IPS-20b (cell line): ENCODE results near the gene RASA4.
"Not testable (repeated sequence)": the region's sequence is repeated elsewhere in the genome, so short reads cannot be mapped to it uniquely, and the experiment has no call there.

Experiments
- H3K27ac ChIP-seq: one replicate; pipeline ENCODE4 v1.5.1; 2013; ENCODE audit warnings: low read length
- H3K27me3 ChIP-seq: 2 replicates; pipeline ENCODE4 v1.6.1; 2013; ENCODE audit warnings: mild to moderate bottlenecking, low read length, inconsistent platforms; ENCODE audit not compliant: insufficient read depth
- H3K36me3 ChIP-seq: 2 replicates; pipeline ENCODE4 v1.6.1; 2013; ENCODE audit warnings: low read depth, mild to moderate bottlenecking, inconsistent platforms, low read length, moderate library complexity; ENCODE audit not compliant: insufficient read depth
- H3K4me1 ChIP-seq: 2 replicates; pipeline ENCODE4 v1.6.1; 2013; ENCODE audit warnings: mild to moderate bottlenecking, control low read depth, inconsistent platforms, low read length, moderate library complexity; ENCODE audit not compliant: insufficient read depth
- H3K4me3 ChIP-seq: 2 replicates; pipeline ENCODE4 v1.5.1; 2013; ENCODE audit warnings: mild to moderate bottlenecking, low read length, inconsistent platforms
- H3K9ac ChIP-seq: 2 replicates; pipeline ENCODE4 v1.6.1; 2013; ENCODE audit warnings: low read depth, mild to moderate bottlenecking, inconsistent platforms, low read length, moderate library complexity
- H3K9me3 ChIP-seq: 2 replicates; pipeline ENCODE4 v1.6.1; 2013; ENCODE audit warnings: mild to moderate bottlenecking, low read depth, low read length, inconsistent platforms; ENCODE audit not compliant: insufficient read depth

RASA4 gene

GRCh38 chr7:102618122-102618521, 1.6 kb upstream of the RASA4 start:
- H3K4me3 ChIP-seq, H3K4me1 ChIP-seq, H3K9ac ChIP-seq, H3K27ac ChIP-seq, H3K36me3 ChIP-seq, H3K27me3 ChIP-seq, H3K9me3 ChIP-seq: not testable (repeated sequence)

GRCh38 chr7:102615930-102616329, 626 bp downstream of the RASA4 start:
- H3K27ac ChIP-seq, H3K36me3 ChIP-seq, H3K4me3 ChIP-seq, H3K9me3 ChIP-seq, H3K27me3 ChIP-seq, H3K4me1 ChIP-seq, H3K9ac ChIP-seq: not testable (repeated sequence)

- not testable (repeated sequence) for H3K4me1 ChIP-seq, H3K27me3 ChIP-seq, H3K36me3 ChIP-seq, H3K9ac ChIP-seq, H3K9me3 ChIP-seq, H3K4me3 ChIP-seq, H3K27ac ChIP-seq
Observed at GRCh38 chr7:102614873-102615272, 1.7 kb downstream of the RASA4 start.

GRCh38 chr7:102614346-102614697, 2.2 kb downstream of the RASA4 start:
- H3K4me3 ChIP-seq, H3K27ac ChIP-seq, H3K36me3 ChIP-seq, H3K4me1 ChIP-seq, H3K27me3 ChIP-seq, H3K9ac ChIP-seq, H3K9me3 ChIP-seq: not testable (repeated sequence)

GRCh38 chr7:102613575-102614345, 2.8 kb downstream of the RASA4 start:
- not testable (repeated sequence) for H3K9me3 ChIP-seq, H3K27me3 ChIP-seq, H3K4me3 ChIP-seq, H3K9ac ChIP-seq, H3K27ac ChIP-seq, H3K4me1 ChIP-seq, H3K36me3 ChIP-seq

GRCh38 chr7:102611675-102612325, 4.8 kb downstream of the RASA4 start:
- not testable (repeated sequence) for H3K27ac ChIP-seq, H3K4me3 ChIP-seq, H3K4me1 ChIP-seq, H3K27me3 ChIP-seq, H3K9me3 ChIP-seq, H3K36me3 ChIP-seq, H3K9ac ChIP-seq

- H3K9me3 ChIP-seq, H3K9ac ChIP-seq, H3K27me3 ChIP-seq, H3K4me1 ChIP-seq, H3K27ac ChIP-seq, H3K36me3 ChIP-seq, H3K4me3 ChIP-seq: not testable (repeated sequence)
Observed at GRCh38 chr7:102611013-102611674, 5.4 kb downstream of the RASA4 start.

GRCh38 chr7:102610441-102610840, 6.1 kb downstream of the RASA4 start:
- not testable (repeated sequence) for H3K27me3 ChIP-seq, H3K9ac ChIP-seq, H3K36me3 ChIP-seq, H3K9me3 ChIP-seq, H3K4me1 ChIP-seq, H3K27ac ChIP-seq, H3K4me3 ChIP-seq

GRCh38 chr7:102609734-102610133, 6.8 kb downstream of the RASA4 start:
- H3K4me1 ChIP-seq, H3K9ac ChIP-seq, H3K36me3 ChIP-seq, H3K27me3 ChIP-seq, H3K9me3 ChIP-seq, H3K27ac ChIP-seq, H3K4me3 ChIP-seq: not testable (repeated sequence)

GRCh38 chr7:102606848-102607247, 9.7 kb downstream of the RASA4 start:
- H3K4me3 ChIP-seq, H3K9ac ChIP-seq, H3K27me3 ChIP-seq, H3K4me1 ChIP-seq, H3K27ac ChIP-seq, H3K36me3 ChIP-seq, H3K9me3 ChIP-seq: not testable (repeated sequence)

GRCh38 chr7:102604431-102605145, 12.0 kb downstream of the RASA4 start:
- H3K4me1 ChIP-seq, H3K27ac ChIP-seq: not testable (repeated sequence)

GRCh38 chr7:102602317-102602716, 14.2 kb downstream of the RASA4 start:
- not testable (repeated sequence) for H3K4me3 ChIP-seq, H3K27me3 ChIP-seq, H3K9ac ChIP-seq, H3K9me3 ChIP-seq, H3K36me3 ChIP-seq, H3K4me1 ChIP-seq, H3K27ac ChIP-seq

More at GRCh38 chr7:102604431-102605145, 12.0 kb downstream of the RASA4 start:
- not testable (repeated sequence) for H3K27me3 ChIP-seq, H3K9me3 ChIP-seq, H3K4me3 ChIP-seq, H3K9ac ChIP-seq, H3K36me3 ChIP-seq
